ENCODE results near the gene INPP5F.

The INPP5F gene

DNA sequence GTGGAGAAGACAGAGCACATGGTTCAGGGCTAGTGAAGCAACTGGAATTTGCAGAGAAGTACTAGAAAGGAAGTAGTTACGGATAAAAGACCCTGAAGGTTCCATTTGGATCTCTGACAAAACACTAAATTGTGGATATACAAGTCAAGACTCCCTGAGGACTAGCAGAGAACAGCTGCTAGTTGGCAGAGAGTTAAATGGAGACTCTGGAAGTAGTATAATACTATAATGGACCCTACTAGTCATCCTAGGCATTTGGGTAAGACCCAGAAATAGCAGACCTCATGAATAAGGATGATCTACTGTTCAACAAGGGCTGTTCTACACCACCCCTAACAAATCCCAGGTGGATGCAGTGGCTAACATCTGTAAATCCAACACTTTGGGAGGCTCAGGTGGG, 127.7 kb downstream of the INPP5F start:
- Histone ChIP-seq H3K79me2 (ENCODE audit: insufficient read depth, low read length) (peaks cover 15% of the 10 kb centered on the region), H3K9me2 (replicated peaks; ENCODE audit: insufficient read depth, low read length) (no peaks in the 10 kb centered on the region), H3K4me3 (ENCODE audit: insufficient read depth, low read length, poor library complexity, severe bottlenecking) (no peak overlapping the region), H3K27ac (ENCODE audit: low read depth, low read length) (no peak overlapping the region), H3F3A (ENCODE audit: insufficient read depth) (peaks cover 9% of the 10 kb centered on the region; the same call in 1 of the 2 replicates), H3K4me2 (ENCODE audit: low read depth, low read length, poor library complexity, severe bottlenecking) (no peak overlapping the region), H2AFZ (ENCODE audit: low read depth, low read length, severe bottlenecking) (no peak overlapping the region), H4K20me1 (ENCODE audit: low read depth, low read length) (no peaks in the 10 kb centered on the region), H3K9me3 (ENCODE audit: insufficient read depth, low read length) (no peaks in the 10 kb centered on the region), H3K9ac (ENCODE audit: low read length) (no peak overlapping the region), H3K27me3 (ENCODE audit: low read length) (no peaks in the 10 kb centered on the region), H3K36me3 (ENCODE audit: low read length) (peaks cover 58% of the 10 kb centered on the region)
- no peak for TF ChIP-seq EZH2phosphoT487 (conservative IDR thresholded peaks at IDR 0.05; ENCODE audit: low read length)
- TF ChIP-seq, protein P1, sequence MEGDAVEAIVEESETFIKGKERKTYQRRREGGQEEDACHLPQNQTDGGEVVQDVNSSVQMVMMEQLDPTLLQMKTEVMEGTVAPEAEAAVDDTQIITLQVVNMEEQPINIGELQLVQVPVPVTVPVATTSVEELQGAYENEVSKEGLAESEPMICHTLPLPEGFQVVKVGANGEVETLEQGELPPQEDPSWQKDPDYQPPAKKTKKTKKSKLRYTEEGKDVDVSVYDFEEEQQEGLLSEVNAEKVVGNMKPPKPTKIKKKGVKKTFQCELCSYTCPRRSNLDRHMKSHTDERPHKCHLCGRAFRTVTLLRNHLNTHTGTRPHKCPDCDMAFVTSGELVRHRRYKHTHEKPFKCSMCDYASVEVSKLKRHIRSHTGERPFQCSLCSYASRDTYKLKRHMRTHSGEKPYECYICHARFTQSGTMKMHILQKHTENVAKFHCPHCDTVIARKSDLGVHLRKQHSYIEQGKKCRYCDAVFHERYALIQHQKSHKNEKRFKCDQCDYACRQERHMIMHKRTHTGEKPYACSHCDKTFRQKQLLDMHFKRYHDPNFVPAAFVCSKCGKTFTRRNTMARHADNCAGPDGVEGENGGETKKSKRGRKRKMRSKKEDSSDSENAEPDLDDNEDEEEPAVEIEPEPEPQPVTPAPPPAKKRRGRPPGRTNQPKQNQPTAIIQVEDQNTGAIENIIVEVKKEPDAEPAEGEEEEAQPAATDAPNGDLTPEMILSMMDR (IDR thresholded peaks at IDR 0.05; ENCODE audit: insufficient read depth, low read length, poor library complexity, severe bottlenecking) = no peak

DNA sequence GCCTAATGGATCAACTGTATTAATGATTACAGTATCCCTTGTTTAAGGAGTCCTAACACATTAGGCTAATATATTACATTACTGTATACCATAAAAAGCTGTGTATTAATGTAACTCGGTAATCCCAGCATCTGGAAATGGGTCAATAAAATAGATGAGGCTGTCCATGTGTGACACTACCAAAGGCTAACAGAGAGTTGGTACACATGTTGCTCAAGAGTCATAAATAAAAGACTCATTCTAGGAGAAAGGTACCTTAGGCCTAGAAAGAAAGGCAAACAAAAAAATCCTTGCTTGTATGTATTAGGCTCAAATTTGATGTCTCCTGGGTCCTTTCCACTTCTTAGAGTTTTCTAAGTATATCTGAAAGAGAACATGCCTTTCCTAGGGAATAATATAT, 132.2 kb downstream of the INPP5F start:
- Histone ChIP-seq H2AFZ (ENCODE audit: low read depth, low read length, severe bottlenecking) (no peak overlapping the region), H3K4me2 (ENCODE audit: low read depth, low read length, poor library complexity, severe bottlenecking) (no peak overlapping the region), H3K9me2 (replicated peaks; ENCODE audit: insufficient read depth, low read length) (no peaks in the 10 kb centered on the region), H3K27ac (ENCODE audit: low read depth, low read length) (no peak overlapping the region), H3F3A (ENCODE audit: insufficient read depth) (peaks cover 30% of the 10 kb centered on the region), H3K36me3 (ENCODE audit: low read length) (peaks cover 38% of the 10 kb centered on the region), H3K4me3 (ENCODE audit: insufficient read depth, low read length, poor library complexity, severe bottlenecking) (no peak overlapping the region), H3K9me3 (ENCODE audit: insufficient read depth, low read length) (no peaks in the 10 kb centered on the region), H3K79me2 (ENCODE audit: insufficient read depth, low read length) (peaks cover 59% of the 10 kb centered on the region), H3K27me3 (ENCODE audit: low read length) (no peaks in the 10 kb centered on the region), H4K20me1 (ENCODE audit: low read depth, low read length) (peaks cover 26% of the 10 kb centered on the region), H3K9ac (ENCODE audit: low read length) (no peak overlapping the region)
- no peak for TF ChIP-seq EZH2phosphoT487 (conservative IDR thresholded peaks at IDR 0.05; ENCODE audit: low read length)
- TF ChIP-seq, protein P1 (IDR thresholded peaks at IDR 0.05; ENCODE audit: insufficient read depth, low read length, poor library complexity, severe bottlenecking) = no peak

DNA sequence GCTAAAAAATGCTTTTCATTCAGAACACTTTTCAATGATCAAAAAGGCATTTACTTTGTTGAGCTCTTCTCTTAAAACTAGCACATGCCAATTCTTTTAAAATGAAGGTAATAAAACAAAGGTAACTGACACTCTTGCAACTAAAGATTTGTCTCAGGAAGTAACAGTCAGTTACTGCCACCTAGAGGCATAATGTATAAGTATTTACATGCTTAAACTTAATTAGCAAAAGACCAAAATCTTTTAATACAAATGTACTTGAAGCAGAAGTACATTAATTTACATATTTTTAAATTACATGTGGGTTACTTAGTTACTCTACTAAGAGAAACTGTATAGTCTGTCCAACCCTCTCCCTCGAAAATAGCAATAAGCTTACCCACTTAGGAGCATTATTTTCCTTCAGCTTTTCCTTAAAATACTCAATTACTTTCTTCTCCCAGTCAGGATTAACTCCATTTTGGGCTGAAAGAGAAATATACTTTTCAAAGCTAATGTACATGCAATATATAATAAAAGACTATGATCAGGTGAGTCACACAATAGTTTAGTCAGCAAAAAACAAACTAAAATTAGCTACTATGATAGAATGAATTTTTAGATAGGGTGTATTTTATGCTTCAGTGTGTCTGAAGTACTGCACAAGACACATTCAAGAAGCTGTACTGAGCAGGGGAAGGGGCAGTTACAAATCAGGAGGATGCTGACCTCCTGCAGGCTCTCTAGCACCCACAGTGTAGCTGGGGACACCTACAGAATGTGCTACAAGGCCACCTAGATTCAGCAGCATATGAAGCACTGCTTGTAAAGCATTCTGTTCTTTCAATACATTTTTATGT, 133.8 kb downstream of the INPP5F start:
- Histone ChIP-seq H3K9me2 (replicated peaks; ENCODE audit: insufficient read depth, low read length) (no peaks in the 10 kb centered on the region), H3K79me2 (ENCODE audit: insufficient read depth, low read length) (peaks cover 75% of the 10 kb centered on the region), H3K9ac (ENCODE audit: low read length) (no peak overlapping the region), H3K27ac (ENCODE audit: low read depth, low read length) (peak overlapping the region; percentile 25; the same call in 1 of the 2 replicates), H3K4me3 (ENCODE audit: insufficient read depth, low read length, poor library complexity, severe bottlenecking) (no peak overlapping the region), H3K27me3 (ENCODE audit: low read length) (no peaks in the 10 kb centered on the region), H3F3A (ENCODE audit: insufficient read depth) (peaks cover 38% of the 10 kb centered on the region), H2AFZ (ENCODE audit: low read depth, low read length, severe bottlenecking) (no peak overlapping the region), H3K4me2 (ENCODE audit: low read depth, low read length, poor library complexity, severe bottlenecking) (peak overlapping the region; percentile 20), H3K9me3 (ENCODE audit: insufficient read depth, low read length) (peaks cover 2% of the 10 kb centered on the region; the same call in 1 of the 2 replicates), H3K36me3 (ENCODE audit: low read length) (peaks cover 37% of the 10 kb centered on the region), H4K20me1 (ENCODE audit: low read depth, low read length) (peaks cover 32% of the 10 kb centered on the region)
- TF ChIP-seq EZH2phosphoT487 (conservative IDR thresholded peaks at IDR 0.05; ENCODE audit: low read length) = no peak
- TF ChIP-seq, protein P1 (IDR thresholded peaks at IDR 0.05; ENCODE audit: insufficient read depth, low read length, poor library complexity, severe bottlenecking) = peak; percentile 63

All from SU-DHL-6 (cell line).